GM23338 (cell line): ENCODE results near the gene SH2D1A. TPM values are rescaled to one million over a fixed set of nuclear protein-coding genes. Genes with fewer than 3 reads are reported as not detected.
"Not testable (repeated sequence)": the region's sequence is repeated elsewhere in the genome, so short reads cannot be mapped to it uniquely, and the experiment has no call there.

Experiments used
- ATAC-seq: fragments of 200-7000 bp; cut with Tn5 transposase; 3 replicates; pipeline ENCODE4 v1.9.1; 2020
- DNase-seq: peaks from one replicate; pipeline ENCODE4 v3.0.0-alpha.2; 2015; ENCODE audit warnings: low spot score
- H2AFZ ChIP-seq: fragments of 200-600 bp; sonication (generic); 2 replicates; pipeline ENCODE4 v1.8.0; 2016; ENCODE audit warnings: antibody characterized with exemption, mild to moderate bottlenecking, moderate library complexity
- H3F3A ChIP-seq: fragments of 200-600 bp; sonication (generic); replicated peaks from 2 replicates; pipeline ENCODE4 v1.8.0; 2017; ENCODE audit warnings: antibody characterized with exemption, mixed run types, low read depth
- H3K27ac ChIP-seq: fragments of 200-600 bp; sonication (generic); 2 replicates; pipeline ENCODE4 v1.6.1; 2016; ENCODE audit warnings: low read depth
- H3K27me3 ChIP-seq: fragments of 200-600 bp; sonication (generic); 2 replicates; pipeline ENCODE4 v1.8.0; 2016; ENCODE audit warnings: mild to moderate bottlenecking, mixed run types, moderate library complexity; ENCODE audit not compliant: insufficient read depth
- H3K36me3 ChIP-seq: fragments of 200-600 bp; sonication (generic); 2 replicates; pipeline ENCODE4 v1.8.0; 2016; ENCODE audit warnings: mild to moderate bottlenecking; ENCODE audit not compliant: insufficient read depth
- H3K4me1 ChIP-seq: fragments of 200-600 bp; sonication (generic); 2 replicates; pipeline ENCODE4 v1.8.0; 2016; ENCODE audit warnings: mild to moderate bottlenecking, moderate library complexity; ENCODE audit not compliant: insufficient read depth
- H3K4me2 ChIP-seq: fragments of 200-600 bp; sonication (generic); 2 replicates; pipeline ENCODE4 v1.7.1; 2017; ENCODE audit warnings: mixed run types
- H3K4me3 ChIP-seq: fragments of 200-600 bp; sonication (generic); 2 replicates; pipeline ENCODE4 v1.6.1; 2016; ENCODE audit warnings: mixed run types
- H3K79me2 ChIP-seq: fragments of 200-600 bp; sonication (generic); replicated peaks from 2 replicates; pipeline ENCODE4 v1.8.0; 2017; ENCODE audit warnings: mild to moderate bottlenecking; ENCODE audit not compliant: insufficient read depth
- H3K9me2 ChIP-seq: fragments of 200-600 bp; sonication (generic); 2 replicates; pipeline ENCODE4 v1.8.0; 2017; ENCODE audit not compliant: insufficient read depth
- H4K20me1 ChIP-seq: fragments of 200-600 bp; sonication (generic); replicated peaks from 2 replicates; pipeline ENCODE4 v1.8.0; 2017; ENCODE audit warnings: mild to moderate bottlenecking; ENCODE audit not compliant: insufficient read depth
- H3K27ac Mint-ChIP-seq: 2 replicates; pipeline ENCODE4 v1.8.0; 2020; ENCODE audit warnings: inconsistent platforms, mild to moderate bottlenecking, moderate library complexity, mixed read lengths
- H3K27me3 Mint-ChIP-seq: 3 replicates; pipeline ENCODE4 v1.8.0; 2022; ENCODE audit warnings: low read depth, mild to moderate bottlenecking, moderate library complexity, mixed read lengths, inconsistent platforms; ENCODE audit not compliant: insufficient read depth, poor library complexity
- H3K36me3 Mint-ChIP-seq: 3 replicates; pipeline ENCODE4 v1.8.0; 2021; ENCODE audit warnings: low read depth, mild to moderate bottlenecking, inconsistent platforms, moderate library complexity, mixed read lengths
- H3K4me1 Mint-ChIP-seq: 3 replicates; pipeline ENCODE4 v1.8.0; 2020; ENCODE audit warnings: mild to moderate bottlenecking, inconsistent platforms, mixed read lengths
- H3K4me3 Mint-ChIP-seq: 3 replicates; pipeline ENCODE4 v1.8.0; 2021; ENCODE audit warnings: moderate library complexity, mild to moderate bottlenecking, inconsistent platforms, mixed read lengths
- H3K9me3 Mint-ChIP-seq: 3 replicates; pipeline ENCODE4 v1.8.0; 2020; ENCODE audit warnings: moderate library complexity, mild to moderate bottlenecking, inconsistent platforms, mixed read lengths
- EZH2 ChIP-seq: fragments of 200-600 bp; sonication (generic); IDR thresholded peaks from one replicate; pipeline ENCODE4 v1.8.0; 2017; ENCODE audit warnings: antibody characterized with exemption, mild to moderate bottlenecking, low read depth; ENCODE audit not compliant: unreplicated experiment
- NANOG ChIP-seq: IDR thresholded peaks from 2 replicates; pipeline ENCODE4 v1.6.1; 2016; ENCODE audit warnings: antibody characterized with exemption, borderline replicate concordance
- POLR2AphosphoS5 ChIP-seq: IDR thresholded peaks from 2 replicates; pipeline ENCODE4 v1.6.1; 2016; ENCODE audit warnings: antibody characterized with exemption, low read depth
- REST ChIP-seq: IDR thresholded peaks from one replicate; pipeline ENCODE4 v1.6.1; 2018; ENCODE audit warnings: antibody characterized with exemption; ENCODE audit not compliant: unreplicated experiment
- STAT1 ChIP-seq: IDR thresholded peaks from one replicate; pipeline ENCODE4 v1.6.1; 2016; ENCODE audit warnings: antibody characterized with exemption; ENCODE audit not compliant: unreplicated experiment
- ZNF114 ChIP-seq: fragments of 250-450 bp; sonication (Bioruptor Pico); IDR thresholded peaks from 2 replicates; pipeline ENCODE4 v1.5.0; 2020; ENCODE audit warnings: mild to moderate bottlenecking, moderate library complexity
- ZNF331 ChIP-seq: fragments of 250-450 bp; sonication (Bioruptor Pico); IDR thresholded peaks from 2 replicates; pipeline ENCODE4 v1.5.0; 2020; ENCODE audit warnings: low read depth, mild to moderate bottlenecking, moderate library complexity
- ZNF462 ChIP-seq: fragments of 250-450 bp; sonication (Bioruptor Pico); IDR thresholded peaks from 2 replicates; pipeline ENCODE4 v1.5.0; 2020; ENCODE audit warnings: mild to moderate bottlenecking, moderate library complexity
- polyA plus RNA-seq: library from polyadenylated mRNA; unstranded; fragments of >200 nt; fragmentation: Nextera tagmentation; extraction: Ambion mirVana; gene quantifications from 2 replicates; pipeline ENCODE4 v1.2.1, GENCODE V29; 2016
- total RNA-seq: library from RNA; depleted of rRNA; stranded (reverse); fragments of >200 nt; shearing (Covaris generic); gene quantifications from 2 replicates; pipeline ENCODE4 v1.2.3, GENCODE V29; 2014
- TF ChIP-seq, protein P1 (sequence below): IDR thresholded peaks from 2 replicates; pipeline ENCODE4 v1.6.1; 2016; ENCODE audit warnings: antibody characterized with exemption
- TF ChIP-seq, protein P2 (sequence below), 2 experiments: fragments of 200-600 bp in 1 of 2; sonication (generic) in 1 of 2; conservative IDR thresholded peaks; 2 replicates each; pipeline versions ENCODE4 v1.5.1 to v1.6.1; 2016 to 2017; ENCODE audit warnings: antibody characterized with exemption in 2 of 2, low read depth in 2 of 2, mild to moderate bottlenecking in 2 of 2, moderate library complexity in 1 of 2

SH2D1A gene
- total and polyA plus RNA-seq, 2 experiments from 2014 or later = not detected

- DNase-seq, H3K36me3 ChIP-seq, H3K4me3 Mint-ChIP-seq, H3K27me3 ChIP-seq, H3K27ac ChIP-seq, H3K4me2 ChIP-seq, H3K36me3 Mint-ChIP-seq, H2AFZ ChIP-seq, H3K4me1 ChIP-seq, ATAC-seq, H3K27ac Mint-ChIP-seq, H3K9me3 Mint-ChIP-seq, H3F3A ChIP-seq, H4K20me1 ChIP-seq, H3K27me3 Mint-ChIP-seq, H3K4me3 ChIP-seq, H3K9me2 ChIP-seq, H3K4me1 Mint-ChIP-seq, H3K79me2 ChIP-seq: not testable (repeated sequence)
Measured at GRCh38 chrX:124299323-124299722, 47.0 kb upstream of the SH2D1A start.

GRCh38 chrX:124300405-124300804 is 46.0 kb upstream of the SH2D1A start:
- no peaks in the 10 kb centered on the region for H3K9me2 ChIP-seq
- no peak overlapping the region for H3K4me3 ChIP-seq
- TF ChIP-seq EZH2 (no peak), REST (no peak), ZNF331 (CRISPR knock-in tag) (no peak), ZNF114 (no peak), STAT1 (no peak), NANOG (no peak), POLR2AphosphoS5 (no peak), ZNF462 (CRISPR knock-in tag) (no peak)
- TF ChIP-seq, protein P1, sequence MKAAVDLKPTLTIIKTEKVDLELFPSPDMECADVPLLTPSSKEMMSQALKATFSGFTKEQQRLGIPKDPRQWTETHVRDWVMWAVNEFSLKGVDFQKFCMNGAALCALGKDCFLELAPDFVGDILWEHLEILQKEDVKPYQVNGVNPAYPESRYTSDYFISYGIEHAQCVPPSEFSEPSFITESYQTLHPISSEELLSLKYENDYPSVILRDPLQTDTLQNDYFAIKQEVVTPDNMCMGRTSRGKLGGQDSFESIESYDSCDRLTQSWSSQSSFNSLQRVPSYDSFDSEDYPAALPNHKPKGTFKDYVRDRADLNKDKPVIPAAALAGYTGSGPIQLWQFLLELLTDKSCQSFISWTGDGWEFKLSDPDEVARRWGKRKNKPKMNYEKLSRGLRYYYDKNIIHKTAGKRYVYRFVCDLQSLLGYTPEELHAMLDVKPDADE = no peak
- TF ChIP-seq, protein P2, sequence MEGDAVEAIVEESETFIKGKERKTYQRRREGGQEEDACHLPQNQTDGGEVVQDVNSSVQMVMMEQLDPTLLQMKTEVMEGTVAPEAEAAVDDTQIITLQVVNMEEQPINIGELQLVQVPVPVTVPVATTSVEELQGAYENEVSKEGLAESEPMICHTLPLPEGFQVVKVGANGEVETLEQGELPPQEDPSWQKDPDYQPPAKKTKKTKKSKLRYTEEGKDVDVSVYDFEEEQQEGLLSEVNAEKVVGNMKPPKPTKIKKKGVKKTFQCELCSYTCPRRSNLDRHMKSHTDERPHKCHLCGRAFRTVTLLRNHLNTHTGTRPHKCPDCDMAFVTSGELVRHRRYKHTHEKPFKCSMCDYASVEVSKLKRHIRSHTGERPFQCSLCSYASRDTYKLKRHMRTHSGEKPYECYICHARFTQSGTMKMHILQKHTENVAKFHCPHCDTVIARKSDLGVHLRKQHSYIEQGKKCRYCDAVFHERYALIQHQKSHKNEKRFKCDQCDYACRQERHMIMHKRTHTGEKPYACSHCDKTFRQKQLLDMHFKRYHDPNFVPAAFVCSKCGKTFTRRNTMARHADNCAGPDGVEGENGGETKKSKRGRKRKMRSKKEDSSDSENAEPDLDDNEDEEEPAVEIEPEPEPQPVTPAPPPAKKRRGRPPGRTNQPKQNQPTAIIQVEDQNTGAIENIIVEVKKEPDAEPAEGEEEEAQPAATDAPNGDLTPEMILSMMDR (conservative IDR thresholded peaks at IDR 0.05; ENCODE audit: low read depth in 2 of 2) = no peak

More at GRCh38 chrX:124300405-124300804, 46.0 kb upstream of the SH2D1A start:
- Histone ChIP-seq H3K27me3 (no peaks in the 10 kb centered on the region), H3K79me2 (no peaks in the 10 kb centered on the region), H3K4me2 (no peak overlapping the region), H3K27ac (no peak overlapping the region), H2AFZ (no peak overlapping the region), H4K20me1 (no peaks in the 10 kb centered on the region), H3K4me1 (no peaks in the 10 kb centered on the region), H3F3A (no peaks in the 10 kb centered on the region), H3K36me3 (no peaks in the 10 kb centered on the region)
- no peak overlapping the region for H3K27ac Mint-ChIP-seq
- no peak for DNase-seq
- no peaks in the 10 kb centered on the region for H3K4me1 Mint-ChIP-seq
- H3K27me3 Mint-ChIP-seq = no peaks in the 10 kb centered on the region
- ATAC-seq = no peak
- no peaks in the 10 kb centered on the region; the same call in 2 of the 3 replicates for H3K9me3 Mint-ChIP-seq
- no peak overlapping the region for H3K4me3 Mint-ChIP-seq
- H3K36me3 Mint-ChIP-seq = no peaks in the 10 kb centered on the region
